Tibial artery (tissue), 4 donors: Measurements from ENCODE around the gene OBSCN.

ENCODE experiments used
- DNase-seq, 2 donors: peaks; one replicate each; pipeline ENCODE4 v3.0.0-alpha.2; 2019
- H3K27ac ChIP-seq, 2 donors: fragments of 200-600 bp; sonication (generic) in 1 of 2; 1 replicate in 1 of 2; 2 replicates in 1 of 2; pipeline ENCODE4 v1.5.1; 2018 to 2019; ENCODE audit warnings: mild to moderate bottlenecking in 1 of 2
- H3K27me3 ChIP-seq, 2 donors: fragments of 200-600 bp; sonication (generic) in 1 of 2; one replicate each; pipeline versions ENCODE4 v1.5.1 to v1.6.0; 2016 to 2019
- H3K36me3 ChIP-seq, 3 donors: fragments of 200-600 bp; sonication (generic) in 2 of 3; one replicate each; pipeline ENCODE4 v1.5.1; 2016 to 2019; ENCODE audit warnings: mild to moderate bottlenecking in 2 of 3
- H3K4me1 ChIP-seq, 4 donors: fragments of 200-600 bp; sonication (generic) in 2 of 4; 1 replicate in 3 of 4; 2 replicates in 1 of 4; pipeline ENCODE4 v1.5.1; 2016 to 2019
- H3K4me3 ChIP-seq, 2 donors: fragments of 200-600 bp; sonication (generic) in 1 of 2; 1 replicate in 1 of 2; 2 replicates in 1 of 2; pipeline ENCODE4 v1.5.1; 2018 to 2019; ENCODE audit warnings: mild to moderate bottlenecking in 2 of 2
- H3K9me3 ChIP-seq, 3 donors: fragments of 200-600 bp; sonication (generic) in 1 of 3; one replicate each; pipeline ENCODE4 v1.5.1; 2016 to 2019
- intact Hi-C: fragments of 100-400 bp; cut with DNase I; formaldehyde crosslinking; loops from one replicate; pipeline ENCODE4 v1.15.0; 2023; ENCODE audit warnings: low total_unique reads
- TF ChIP-seq, protein P1 (sequence below), 2 experiments: fragments of 200-600 bp in 1 of 2; fragments of 450-650 bp in 1 of 2; IDR thresholded peaks; one replicate each; pipeline ENCODE4 v1.5.1; 2017 to 2019; ENCODE audit warnings: antibody characterized with exemption in 2 of 2, mild to moderate bottlenecking in 1 of 2, moderate library complexity in 1 of 2

OBSCN gene

GRCh38 chr1:228413241-228414010 lies 205.6 kb downstream of the OBSCN start:
- Histone ChIP-seq H3K36me3 (peaks cover 0 to 21% (median 0%) of the 10 kb centered on the region in 3 donors), H3K4me3 (no peak overlapping the region), H3K9me3 (no peaks in the 10 kb centered on the region), H3K27me3 (peaks cover 0 to 43% of the 10 kb centered on the region in 2 donors), H3K4me1 (peaks cover 0 to 19% (median 14%) of the 10 kb centered on the region in 4 donors), H3K27ac (no peak overlapping the region)
- DNase-seq = no peak
- intact Hi-C loops = no loop called here
- TF ChIP-seq, protein P1, sequence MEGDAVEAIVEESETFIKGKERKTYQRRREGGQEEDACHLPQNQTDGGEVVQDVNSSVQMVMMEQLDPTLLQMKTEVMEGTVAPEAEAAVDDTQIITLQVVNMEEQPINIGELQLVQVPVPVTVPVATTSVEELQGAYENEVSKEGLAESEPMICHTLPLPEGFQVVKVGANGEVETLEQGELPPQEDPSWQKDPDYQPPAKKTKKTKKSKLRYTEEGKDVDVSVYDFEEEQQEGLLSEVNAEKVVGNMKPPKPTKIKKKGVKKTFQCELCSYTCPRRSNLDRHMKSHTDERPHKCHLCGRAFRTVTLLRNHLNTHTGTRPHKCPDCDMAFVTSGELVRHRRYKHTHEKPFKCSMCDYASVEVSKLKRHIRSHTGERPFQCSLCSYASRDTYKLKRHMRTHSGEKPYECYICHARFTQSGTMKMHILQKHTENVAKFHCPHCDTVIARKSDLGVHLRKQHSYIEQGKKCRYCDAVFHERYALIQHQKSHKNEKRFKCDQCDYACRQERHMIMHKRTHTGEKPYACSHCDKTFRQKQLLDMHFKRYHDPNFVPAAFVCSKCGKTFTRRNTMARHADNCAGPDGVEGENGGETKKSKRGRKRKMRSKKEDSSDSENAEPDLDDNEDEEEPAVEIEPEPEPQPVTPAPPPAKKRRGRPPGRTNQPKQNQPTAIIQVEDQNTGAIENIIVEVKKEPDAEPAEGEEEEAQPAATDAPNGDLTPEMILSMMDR (IDR thresholded peaks at IDR 0.05) = no peak

DNA sequence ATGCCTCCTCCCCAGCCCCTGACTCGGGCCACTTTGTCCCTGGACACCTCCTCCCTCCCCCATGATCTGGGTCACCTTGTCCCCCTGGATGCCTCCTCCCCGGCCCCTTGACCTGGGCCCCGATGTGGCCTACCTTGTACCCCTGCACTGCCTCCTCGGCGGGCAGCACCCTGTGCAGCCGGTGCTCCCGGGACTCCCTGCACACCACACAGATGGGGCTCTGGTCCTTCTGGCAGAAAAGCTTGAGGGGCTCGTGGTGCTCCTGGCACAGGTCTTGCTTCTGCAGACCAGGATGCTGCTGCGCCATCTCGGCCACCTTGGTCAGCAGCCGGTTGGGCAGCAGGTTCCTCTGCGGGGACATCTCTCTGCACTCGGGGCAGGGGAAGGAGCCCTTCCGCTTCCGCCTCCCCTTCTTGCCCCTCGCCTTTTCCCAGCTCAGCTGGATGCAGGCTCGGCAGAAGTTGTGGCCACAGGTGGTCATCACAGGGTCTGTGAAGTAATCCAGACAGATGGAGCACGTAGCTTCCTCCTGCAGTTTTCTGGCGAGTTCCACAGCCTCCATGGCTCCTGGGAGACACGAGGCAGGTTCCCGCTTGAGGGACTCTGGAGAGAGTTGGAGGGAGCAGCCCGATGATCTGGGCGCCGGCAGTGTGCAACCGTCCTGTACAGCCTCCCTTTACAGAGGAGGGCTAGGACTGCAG lies 206.8 kb downstream of the OBSCN start:
- DNase-seq = no peak
- intact Hi-C loops = no loop called here
- no peak overlapping the region for H3K27ac ChIP-seq
- peaks cover 0 to 19% (median 0%) of the 10 kb centered on the region in 3 donors for H3K36me3 ChIP-seq
- H3K4me1 ChIP-seq = peaks cover 0 to 16% (median 13%) of the 10 kb centered on the region in 4 donors
- no peaks in the 10 kb centered on the region for H3K9me3 ChIP-seq
- H3K27me3 ChIP-seq = peaks cover 0 to 43% of the 10 kb centered on the region in 2 donors
- no peak overlapping the region for H3K4me3 ChIP-seq
- TF ChIP-seq, protein P1 (IDR thresholded peaks at IDR 0.05) = no peak

GRCh38 chr1:228415221-228415620 lies 207.4 kb downstream of the OBSCN start:
- peaks cover 0 to 14% (median 0%) of the 10 kb centered on the region in 3 donors for H3K36me3 ChIP-seq
- no peaks in the 10 kb centered on the region for H3K9me3 ChIP-seq
- no peak for DNase-seq
- peaks cover 0 to 43% of the 10 kb centered on the region in 2 donors for H3K27me3 ChIP-seq
- no peak overlapping the region for H3K4me3 ChIP-seq
- TF ChIP-seq, protein P1 (IDR thresholded peaks at IDR 0.05) = no peak
- H3K27ac ChIP-seq = no peak overlapping the region
- intact Hi-C loops = no loop called here
- peaks cover 0 to 16% (median 13%) of the 10 kb centered on the region in 4 donors for H3K4me1 ChIP-seq

DNA sequence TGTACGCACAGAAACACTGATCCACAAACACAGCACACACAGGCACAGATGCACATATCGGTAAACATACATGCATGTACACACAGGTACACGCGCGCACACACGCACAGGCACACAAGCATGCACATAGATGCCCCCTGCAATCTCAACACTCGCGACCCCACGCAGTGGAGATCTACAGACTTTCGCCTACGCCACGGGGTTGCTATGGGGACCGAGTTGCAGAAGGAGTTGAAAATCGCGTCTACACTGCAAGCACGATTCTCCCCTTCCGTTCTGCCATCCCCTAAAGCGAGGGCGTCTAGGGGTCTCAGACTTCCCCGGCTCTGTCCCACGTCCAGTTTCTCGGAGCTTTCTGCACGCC lies 208.0 kb downstream of the OBSCN start:
- H3K4me1 ChIP-seq = peaks cover 0 to 16% (median 13%) of the 10 kb centered on the region in 4 donors
- TF ChIP-seq, protein P1 (IDR thresholded peaks at IDR 0.05) = no peak
- DNase-seq = no peak
- intact Hi-C loops = no loop called here
- H3K4me3 ChIP-seq = peak overlapping the region in 1 of 2 donors; percentile 32
- H3K27me3 ChIP-seq = peaks cover 0 to 43% of the 10 kb centered on the region in 2 donors
- H3K9me3 ChIP-seq = no peaks in the 10 kb centered on the region
- H3K36me3 ChIP-seq = peaks cover 0 to 8% (median 0%) of the 10 kb centered on the region in 3 donors
- no peak overlapping the region for H3K27ac ChIP-seq

DNA sequence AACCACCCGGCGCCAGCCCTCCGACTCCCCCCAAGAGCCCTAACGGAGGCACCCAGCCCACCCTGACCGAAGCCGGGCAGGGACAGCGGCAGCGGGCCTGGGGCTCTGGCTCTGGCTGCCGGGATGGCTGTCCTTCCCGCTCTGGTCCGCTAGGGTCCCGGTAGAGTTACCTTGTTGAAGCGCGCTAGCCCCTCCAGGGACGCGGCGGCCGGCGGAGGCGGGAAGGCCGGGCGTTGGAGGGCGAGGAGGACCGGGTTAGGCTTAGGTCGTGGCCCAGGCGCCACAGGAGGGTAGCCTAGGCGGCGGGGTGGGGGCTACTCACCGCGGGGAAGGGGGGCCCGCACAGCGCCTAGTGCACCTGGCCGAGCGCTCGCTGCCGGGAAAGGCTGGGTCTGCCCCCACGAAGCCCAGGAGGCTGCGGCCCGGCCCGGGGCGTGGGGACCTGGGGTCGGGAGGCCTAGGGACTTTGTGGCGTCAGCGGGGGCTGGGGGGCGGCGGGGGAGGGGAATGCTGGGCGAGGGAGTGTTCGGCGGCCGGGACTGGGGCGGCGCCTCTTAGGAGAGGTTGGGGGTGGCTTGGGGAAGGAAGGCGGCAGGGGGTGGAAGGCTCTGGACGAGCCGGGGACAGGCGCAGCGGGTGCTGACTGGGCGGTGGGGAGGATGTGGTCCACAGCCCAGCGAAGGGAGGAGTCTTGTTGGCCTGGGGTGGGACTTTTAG lies 208.5 kb downstream of the OBSCN start, which contains the start of gene TRIM17:
TSS of gene TRIM17 (minus strand) at position 645 of the 717 bp plus-strand sequence. CDS start 1,789 bp downstream, outside the sequence.
- Histone ChIP-seq H3K4me3 (peak within 1 kb of the TSS in 1 of 2 donors; percentile 32), H3K9me3 (no peaks in the 10 kb centered on the region), H3K4me1 (peaks cover 0 to 16% (median 13%) of the 10 kb centered on the region in 4 donors), H3K27me3 (peaks cover 0 to 43% of the 10 kb centered on the region in 2 donors), H3K36me3 (peaks cover 0 to 2% (median 0%) of the 10 kb centered on the region in 3 donors), H3K27ac (no peak within 1 kb of the TSS)
- intact Hi-C loops = no loop called here
- TF ChIP-seq, protein P1 (IDR thresholded peaks at IDR 0.05) = peak in 1 of 2 experiments; percentile 21
- DNase-seq = no peak
